HG03457 (cell line): ENCODE data around the gene ATXN1L.
A peak's percentile ranks its signal among the peaks of the same experiment; 100 is the strongest.
"Not testable (repeated sequence)": the region's sequence is repeated elsewhere in the genome, so short reads cannot be mapped to it uniquely, and the experiment has no call there.

ENCODE experiments used
- ATAC-seq: cut with Tn5 transposase; IDR thresholded peaks from one replicate; pipeline ENCODE4 v1.9.1; 2021; ENCODE audit warnings: moderate number of reproducible peaks; ENCODE audit not compliant: unreplicated experiment

ATXN1L gene, protein sequence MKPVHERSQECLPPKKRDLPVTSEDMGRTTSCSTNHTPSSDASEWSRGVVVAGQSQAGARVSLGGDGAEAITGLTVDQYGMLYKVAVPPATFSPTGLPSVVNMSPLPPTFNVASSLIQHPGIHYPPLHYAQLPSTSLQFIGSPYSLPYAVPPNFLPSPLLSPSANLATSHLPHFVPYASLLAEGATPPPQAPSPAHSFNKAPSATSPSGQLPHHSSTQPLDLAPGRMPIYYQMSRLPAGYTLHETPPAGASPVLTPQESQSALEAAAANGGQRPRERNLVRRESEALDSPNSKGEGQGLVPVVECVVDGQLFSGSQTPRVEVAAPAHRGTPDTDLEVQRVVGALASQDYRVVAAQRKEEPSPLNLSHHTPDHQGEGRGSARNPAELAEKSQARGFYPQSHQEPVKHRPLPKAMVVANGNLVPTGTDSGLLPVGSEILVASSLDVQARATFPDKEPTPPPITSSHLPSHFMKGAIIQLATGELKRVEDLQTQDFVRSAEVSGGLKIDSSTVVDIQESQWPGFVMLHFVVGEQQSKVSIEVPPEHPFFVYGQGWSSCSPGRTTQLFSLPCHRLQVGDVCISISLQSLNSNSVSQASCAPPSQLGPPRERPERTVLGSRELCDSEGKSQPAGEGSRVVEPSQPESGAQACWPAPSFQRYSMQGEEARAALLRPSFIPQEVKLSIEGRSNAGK

GRCh38 chr16:71845639-71846430, at the start of gene ATXN1L:
ATXN1L (plus strand) TSS chr16:71845976; CDS start chr16:71849741, 3,765 bp downstream.
- ATAC-seq = peak; percentile 62

GRCh38 chr16:71796501-71797097, 49.2 kb upstream of the ATXN1L start:
- no peak for ATAC-seq

DNA sequence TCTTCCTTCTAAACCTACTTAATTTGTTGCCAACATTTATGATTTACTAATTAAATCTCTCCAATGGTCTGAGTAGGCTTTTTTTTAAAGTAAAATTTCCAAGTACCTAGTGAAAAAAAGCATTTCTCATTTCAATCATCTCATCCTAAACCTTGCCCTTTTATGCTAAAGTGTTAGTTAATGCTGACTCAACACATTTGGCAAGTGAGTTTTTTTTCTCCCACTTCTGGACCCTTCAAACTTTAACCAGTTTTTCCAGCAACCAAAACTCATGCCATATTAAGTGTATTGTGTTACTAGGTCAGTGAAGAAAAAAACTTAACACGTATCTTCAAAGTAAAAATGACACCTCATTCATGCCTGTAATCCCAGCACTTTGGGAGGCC, 42.5 kb upstream of the ATXN1L start:
- no peak for ATAC-seq

GRCh38 chr16:71807905-71808592, 37.7 kb upstream of the ATXN1L start:
- ATAC-seq = peak; percentile 10

DNA sequence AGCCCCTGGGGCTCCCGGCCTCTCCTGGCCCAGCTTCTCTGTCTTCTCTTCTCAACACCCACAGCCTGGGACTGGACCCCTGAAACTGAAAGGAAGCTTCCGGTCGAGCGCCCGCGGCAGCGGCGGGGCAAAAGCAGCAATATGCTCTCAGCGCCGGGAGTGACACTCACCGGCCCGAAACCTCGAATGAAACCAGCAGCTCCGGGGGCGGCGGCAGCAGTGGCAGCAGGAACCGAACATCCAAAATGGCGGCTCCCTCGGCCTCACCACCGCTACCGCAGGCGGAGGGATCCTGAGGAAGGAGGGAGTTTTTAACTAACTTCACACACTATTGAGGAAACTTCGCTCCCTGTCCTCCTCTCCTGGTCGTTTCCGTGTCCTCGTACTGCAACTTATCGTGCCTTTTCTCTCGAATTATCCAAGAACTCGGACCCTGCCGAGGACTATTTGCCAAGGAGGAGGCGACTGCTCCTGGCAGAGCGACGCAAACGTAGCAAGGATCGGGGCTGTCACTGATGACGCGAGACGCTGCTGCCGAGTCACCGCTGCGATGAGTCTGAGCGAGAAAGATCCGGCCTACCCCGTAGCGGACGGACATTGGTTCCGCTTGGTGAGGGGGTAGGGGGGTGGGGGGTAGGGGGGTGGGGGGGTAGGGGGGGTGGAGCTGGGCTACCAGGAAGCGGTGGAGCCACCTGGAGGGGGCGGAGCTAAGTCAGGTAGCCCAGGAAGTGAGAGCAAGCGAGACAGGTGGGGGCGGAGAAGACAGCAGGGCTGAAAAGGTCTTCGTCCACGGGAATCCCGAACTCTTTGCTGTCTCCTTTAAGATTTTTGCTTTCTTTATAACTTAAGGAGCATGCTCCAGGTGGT, 37.0 kb upstream of the ATXN1L start, which contains the start of gene AP1G1:
Gene AP1G1 (minus strand): TSS at position 242 of the 867 bp plus-strand sequence. CDS start 19,355 bp downstream, outside the sequence.
- peak; percentile 63 for ATAC-seq

GRCh38 chr16:71810155-71810530, 35.6 kb upstream of the ATXN1L start:
- not testable (repeated sequence) for ATAC-seq

GRCh38 chr16:71811261-71811803, 34.4 kb upstream of the ATXN1L start:
- no peak for ATAC-seq

DNA sequence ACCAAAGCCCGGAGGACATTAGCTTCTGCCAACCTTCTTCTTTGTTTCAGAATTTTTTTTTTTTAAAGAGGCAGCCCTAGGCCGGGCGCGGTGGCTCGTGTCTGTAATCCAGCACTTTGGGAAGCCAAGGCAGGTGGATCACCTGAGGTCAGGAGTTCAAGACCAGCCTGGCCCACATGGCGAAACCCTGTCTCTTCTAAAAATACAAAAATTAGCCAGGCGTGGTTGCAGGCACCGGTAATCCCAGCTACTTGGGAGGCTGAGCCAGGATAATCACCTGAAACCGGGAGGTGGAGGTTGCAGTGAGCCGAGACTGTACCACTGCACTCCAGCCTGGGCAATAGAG, 28.6 kb upstream of the ATXN1L start:
- not testable (repeated sequence) for ATAC-seq

- no peak for ATAC-seq
Observed at GRCh38 chr16:71826533-71827017, 19.2 kb upstream of the ATXN1L start.

DNA sequence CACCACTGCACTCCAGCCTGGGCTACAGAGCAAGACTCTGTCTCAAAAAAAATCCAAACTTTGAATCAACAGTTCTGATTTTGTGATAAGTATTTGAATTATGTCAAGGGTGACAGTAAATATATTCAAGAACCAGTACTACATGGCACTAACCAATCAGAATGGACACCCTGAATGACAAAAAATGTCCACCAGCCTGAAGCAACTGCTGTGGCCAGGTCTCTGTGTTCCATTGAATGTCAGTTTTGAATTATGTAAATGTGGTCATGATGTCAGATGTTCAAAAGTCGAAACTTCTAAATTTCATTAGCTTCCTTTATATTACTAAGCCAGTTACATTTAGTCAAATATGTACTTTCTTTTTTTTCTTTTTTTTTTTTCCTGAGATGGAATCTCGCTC, 15.4 kb upstream of the ATXN1L start:
- no peak for ATAC-seq

DNA sequence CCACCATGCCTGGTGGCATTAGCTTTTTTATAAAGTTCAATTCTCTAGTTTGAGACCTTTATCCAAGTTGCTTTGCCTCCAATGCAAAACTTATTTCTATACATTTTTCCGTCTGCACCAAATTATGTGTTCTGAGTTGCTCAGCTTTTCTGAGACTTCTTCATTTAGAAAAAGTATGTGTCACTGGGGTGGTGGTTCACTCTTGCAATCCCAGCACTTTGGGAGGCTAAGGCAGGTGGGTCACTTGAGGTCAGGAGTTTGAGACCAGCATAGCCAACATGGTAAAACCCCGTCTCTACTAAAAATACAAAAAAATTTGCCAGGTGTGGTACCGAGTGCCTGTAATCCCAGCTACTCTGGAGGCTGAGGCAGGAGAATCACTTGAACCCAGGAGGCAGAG, 14.1 kb upstream of the ATXN1L start:
- ATAC-seq = not testable (repeated sequence)

GRCh38 chr16:71832112-71832511, 13.7 kb upstream of the ATXN1L start:
- ATAC-seq = not testable (repeated sequence)

DNA sequence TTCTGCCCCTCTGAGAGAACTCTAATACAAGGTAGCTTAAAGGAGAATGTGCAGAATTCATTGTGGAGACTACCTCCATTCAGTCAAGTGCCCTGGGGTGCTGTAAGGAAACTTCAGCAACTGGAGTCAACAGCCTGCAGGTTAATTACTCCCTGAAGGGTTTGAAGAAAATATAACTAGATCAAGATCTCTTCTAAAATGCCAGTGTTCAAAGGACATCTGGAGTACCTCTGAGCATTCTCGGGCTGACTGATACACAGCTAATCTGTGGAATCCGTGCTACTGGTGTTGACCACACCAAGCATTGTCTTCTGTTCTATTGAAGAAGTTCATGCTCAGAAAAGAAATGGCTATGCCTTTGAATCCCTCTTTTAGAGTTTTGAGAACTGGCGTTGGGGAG, 11.5 kb upstream of the ATXN1L start:
- ATAC-seq = no peak

GRCh38 chr16:71837150-71837549, 8.6 kb upstream of the ATXN1L start:
- ATAC-seq = no peak

- ATAC-seq = no peak
Observed at GRCh38 chr16:71840052-71840451, 5.7 kb upstream of the ATXN1L start.

GRCh38 chr16:71843572-71843971, 2.2 kb upstream of the ATXN1L start:
- no peak for ATAC-seq

DNA sequence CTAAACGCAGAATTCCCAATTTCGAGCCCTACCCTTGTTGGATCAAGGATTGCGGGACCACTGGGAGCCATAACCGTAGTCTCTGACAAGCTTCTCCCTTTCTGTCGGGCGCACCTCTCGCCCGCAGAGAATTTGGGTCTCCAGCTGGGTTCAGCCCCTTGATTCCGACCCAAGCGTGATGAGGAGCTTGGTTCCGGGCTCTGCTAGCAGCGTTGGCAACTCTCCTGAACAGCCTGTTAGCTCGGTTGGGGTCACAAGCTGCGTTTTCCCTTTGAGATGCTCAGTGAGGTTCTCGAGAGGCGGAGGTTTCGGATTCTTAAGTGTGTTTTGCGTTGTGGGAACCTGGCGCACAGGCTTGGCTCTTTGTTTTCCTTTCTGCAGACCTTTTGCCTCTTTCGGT, 655 bp downstream of the ATXN1L start:
- no peak for ATAC-seq

GRCh38 chr16:71847096-71847495, 1.3 kb downstream of the ATXN1L start:
- ATAC-seq = no peak

- no peak for ATAC-seq
Observed at GRCh38 chr16:71848622-71849021, 2.8 kb downstream of the ATXN1L start.
